Limb (tissue), 2 donors: ENCODE data around the gene PCNX3.
A peak's percentile ranks its signal among the peaks of the same experiment; 100 is the strongest.
"Not testable (repeated sequence)": the region's sequence is repeated elsewhere in the genome, so short reads cannot be mapped to it uniquely, and the experiment has no call there.

ENCODE experiments used
- DNase-seq, 2 donors: peaks; one replicate each; pipeline ENCODE4 v3.0.0-alpha.2; 2016; ENCODE audit errors: extremely low spot score in 2 of 2

The PCNX3 gene

GRCh38 chr11:65639228-65639597, 23.6 kb downstream of the PCNX3 start:
- DNase-seq: not testable (repeated sequence)

- no peak for DNase-seq
Measured at GRCh38 chr11:65639623-65640482, 24.3 kb downstream of the PCNX3 start.

GRCh38 chr11:65640483-65641296, 25.1 kb downstream of the PCNX3 start:
- DNase-seq: no peak

DNA sequence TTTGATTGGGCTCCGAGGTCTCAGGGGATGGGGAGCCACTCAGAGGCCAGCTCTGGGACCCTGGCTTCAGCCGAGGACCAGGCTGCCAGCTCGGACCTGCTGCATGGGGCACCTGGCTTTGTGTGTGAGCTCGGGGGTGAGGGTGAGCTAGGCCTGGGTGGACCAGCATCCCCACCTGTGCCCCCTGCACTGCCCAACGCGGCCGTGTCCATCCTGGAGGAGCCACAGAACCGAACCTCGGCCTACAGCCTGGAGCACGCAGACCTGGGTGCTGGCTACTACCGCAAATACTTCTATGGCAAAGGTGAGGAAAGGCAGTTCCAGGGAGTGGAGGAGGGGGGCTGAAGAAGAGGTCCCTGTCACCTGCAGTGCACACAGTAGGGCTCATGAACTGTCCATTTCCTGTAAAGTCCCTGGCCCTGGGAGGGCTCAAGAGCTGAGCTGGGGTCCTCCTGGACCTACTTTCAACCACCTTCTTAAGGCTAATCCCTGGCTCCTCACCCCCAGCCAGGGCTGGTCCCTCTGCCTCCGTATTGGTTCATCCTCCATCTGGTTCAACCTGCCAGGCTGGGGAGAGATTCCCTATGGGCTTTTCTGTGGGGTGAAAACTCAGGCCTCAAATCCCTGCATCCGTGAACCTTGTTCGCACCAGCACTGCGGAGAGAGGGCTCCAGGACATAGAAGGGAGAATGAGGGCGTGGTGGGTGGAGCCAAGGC, 25.9 kb downstream of the PCNX3 start:
- DNase-seq: no peak

DNA sequence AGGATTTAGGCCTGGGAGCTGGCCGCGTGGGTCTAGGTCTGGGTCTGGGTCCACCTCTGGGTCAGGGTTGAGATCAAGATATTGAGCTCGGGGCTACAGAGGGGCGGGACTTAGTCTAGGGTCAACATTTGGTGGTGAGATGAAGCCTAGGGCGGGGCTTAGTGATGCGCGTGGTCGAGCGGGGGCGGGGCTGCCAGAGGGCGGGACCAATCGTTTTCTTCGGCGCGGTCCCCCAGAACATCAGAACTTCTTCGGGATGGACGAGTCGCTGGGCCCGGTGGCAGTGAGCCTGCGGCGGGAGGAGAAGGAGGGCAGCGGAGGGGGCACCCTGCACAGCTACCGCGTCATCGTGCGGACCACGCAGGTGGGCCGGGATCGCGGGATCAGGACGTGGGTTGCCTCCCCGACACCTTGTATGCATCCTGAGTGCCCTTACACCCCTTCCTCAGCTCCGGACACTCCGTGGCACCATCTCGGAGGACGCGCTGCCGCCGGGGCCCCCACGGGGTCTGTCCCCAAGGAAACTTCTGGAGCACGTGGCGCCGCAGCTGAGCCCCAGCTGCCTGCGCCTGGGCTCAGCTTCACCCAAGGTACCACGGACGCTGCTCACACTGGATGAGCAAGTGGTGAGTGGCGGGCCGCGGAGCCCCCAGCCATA, 26.6 kb downstream of the PCNX3 start:
- no peak for DNase-seq

DNA sequence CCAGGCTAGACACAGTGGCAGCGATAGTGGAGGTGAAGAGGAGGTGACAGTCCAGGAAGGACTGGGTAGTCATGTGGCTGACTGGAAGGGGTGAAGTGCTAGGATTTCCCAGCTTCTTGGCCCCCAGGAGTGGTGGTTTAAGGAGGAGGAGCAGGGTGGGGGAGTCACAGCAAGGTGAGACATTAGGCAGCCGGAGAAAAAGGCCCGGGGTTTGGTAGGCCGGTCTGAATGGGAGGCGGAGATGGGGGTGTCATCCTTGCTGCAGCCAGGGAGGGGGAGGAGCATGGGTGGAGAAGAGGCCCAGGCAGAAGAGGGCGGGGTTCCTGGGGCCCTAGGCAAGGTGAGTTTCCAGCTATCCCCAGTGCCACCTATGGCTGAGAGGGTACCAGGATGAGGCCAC, 28.4 kb downstream of the PCNX3 start:
- no peak for DNase-seq

GRCh38 chr11:65644837-65645236, 29.3 kb downstream of the PCNX3 start:
- DNase-seq: no peak

GRCh38 chr11:65645710-65646109, 30.1 kb downstream of the PCNX3 start:
- DNase-seq: no peak

GRCh38 chr11:65646288-65646957, 30.8 kb downstream of the PCNX3 start:
- DNase-seq: no peak

- peak in 1 of 2 donors; percentile 71 for DNase-seq
Measured at GRCh38 chr11:65646958-65647701, 31.6 kb downstream of the PCNX3 start.

GRCh38 chr11:65648997-65649493, 33.5 kb downstream of the PCNX3 start:
- peak in 1 of 2 donors; percentile 26 for DNase-seq

DNA sequence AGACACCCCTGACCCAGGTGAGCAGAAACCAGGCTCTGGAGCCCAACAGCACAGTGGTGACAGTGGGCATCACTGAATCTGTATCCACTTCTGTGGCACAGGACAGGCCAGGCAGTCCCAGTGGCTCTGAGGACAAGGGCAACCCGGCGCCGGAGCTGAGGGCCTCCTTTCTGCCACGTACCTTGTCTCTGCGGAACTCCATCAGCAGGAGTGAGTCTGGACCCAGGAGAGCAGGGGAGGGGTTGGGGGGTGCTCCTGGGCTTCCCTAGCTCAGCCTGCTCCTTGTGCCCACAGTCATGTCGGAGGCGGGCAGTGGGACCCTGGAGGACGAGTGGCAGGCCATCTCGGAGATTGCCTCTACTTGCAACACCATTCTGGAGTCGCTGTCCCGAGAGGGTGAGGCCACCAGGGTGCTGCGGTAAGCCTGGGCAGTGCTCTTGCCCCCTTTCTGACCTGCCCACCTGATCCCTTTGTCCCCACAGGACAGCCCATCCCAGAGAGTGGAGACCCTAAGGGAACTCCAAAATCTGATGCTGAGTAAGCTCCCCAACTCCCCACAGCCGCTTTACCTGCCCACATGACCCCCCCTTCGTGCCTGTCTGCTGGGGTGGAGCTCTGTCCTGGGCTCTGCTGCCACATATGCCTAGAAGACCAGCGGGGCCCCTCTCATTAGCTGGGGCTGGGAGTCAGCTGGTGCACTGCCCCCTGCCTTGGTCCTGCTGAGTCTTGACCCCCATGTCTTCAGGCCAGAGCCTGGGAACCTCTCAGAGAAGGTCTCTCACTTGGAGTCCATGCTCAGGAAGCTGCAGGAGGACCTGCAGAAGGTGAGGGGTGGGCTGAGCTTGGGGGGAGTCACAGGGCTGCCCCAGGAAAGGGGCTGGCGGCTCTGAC, 34.3 kb downstream of the PCNX3 start:
- DNase-seq: peak in 1 of 2 donors; percentile 22

GRCh38 chr11:65650547-65651338, 35.2 kb downstream of the PCNX3 start:
- peak in 1 of 2 donors; percentile 33 for DNase-seq

GRCh38 chr11:65651339-65651588, 35.7 kb downstream of the PCNX3 start:
- peak in 1 of 2 donors; percentile 26 for DNase-seq

DNA sequence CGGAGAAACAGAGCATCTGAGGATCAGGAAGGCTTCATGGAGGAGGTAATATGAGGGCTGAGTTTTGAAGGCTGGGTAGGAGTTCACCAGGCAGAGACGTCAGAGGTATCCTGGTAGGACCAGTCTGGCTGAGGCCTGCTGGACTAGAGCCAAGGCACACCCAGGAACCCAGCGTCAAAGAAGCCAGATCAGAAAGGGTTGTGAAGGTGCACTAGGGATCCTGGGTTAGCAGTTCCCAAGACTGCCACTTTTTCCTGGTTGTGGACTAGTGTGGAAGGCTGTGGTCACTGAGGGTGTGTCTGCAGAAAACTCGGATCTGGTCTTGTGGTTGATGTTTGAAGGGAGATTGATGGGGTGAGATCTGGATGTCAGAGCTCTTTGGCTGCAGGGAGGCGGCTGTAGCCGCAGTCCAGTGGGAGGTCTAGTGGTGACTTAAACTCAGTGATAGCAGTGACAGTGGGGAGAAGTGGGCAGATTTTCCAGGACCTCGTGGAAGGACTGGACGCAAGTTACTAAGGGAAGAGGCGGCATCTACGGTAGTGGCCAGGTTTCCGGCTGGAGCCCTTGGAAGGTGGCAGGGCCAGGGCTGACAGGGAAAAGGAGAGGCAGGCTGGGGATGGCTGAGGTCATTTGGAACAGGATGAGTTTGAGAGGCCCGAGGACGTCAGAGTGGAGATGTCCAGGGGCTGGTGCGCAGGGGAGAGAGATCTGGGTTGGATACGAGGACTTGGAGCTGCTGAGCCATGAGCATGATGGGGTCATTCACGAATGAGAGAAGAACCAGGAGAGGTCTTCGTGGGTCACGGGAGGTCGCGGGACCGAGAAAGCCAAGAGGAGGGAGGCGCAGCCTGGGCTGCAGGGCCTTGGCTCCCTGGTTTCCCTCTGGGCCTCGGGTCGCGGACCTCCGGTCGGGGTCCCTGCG, 36.3 kb downstream of the PCNX3 start:
- peak in 1 of 2 donors; percentile 34 for DNase-seq

DNA sequence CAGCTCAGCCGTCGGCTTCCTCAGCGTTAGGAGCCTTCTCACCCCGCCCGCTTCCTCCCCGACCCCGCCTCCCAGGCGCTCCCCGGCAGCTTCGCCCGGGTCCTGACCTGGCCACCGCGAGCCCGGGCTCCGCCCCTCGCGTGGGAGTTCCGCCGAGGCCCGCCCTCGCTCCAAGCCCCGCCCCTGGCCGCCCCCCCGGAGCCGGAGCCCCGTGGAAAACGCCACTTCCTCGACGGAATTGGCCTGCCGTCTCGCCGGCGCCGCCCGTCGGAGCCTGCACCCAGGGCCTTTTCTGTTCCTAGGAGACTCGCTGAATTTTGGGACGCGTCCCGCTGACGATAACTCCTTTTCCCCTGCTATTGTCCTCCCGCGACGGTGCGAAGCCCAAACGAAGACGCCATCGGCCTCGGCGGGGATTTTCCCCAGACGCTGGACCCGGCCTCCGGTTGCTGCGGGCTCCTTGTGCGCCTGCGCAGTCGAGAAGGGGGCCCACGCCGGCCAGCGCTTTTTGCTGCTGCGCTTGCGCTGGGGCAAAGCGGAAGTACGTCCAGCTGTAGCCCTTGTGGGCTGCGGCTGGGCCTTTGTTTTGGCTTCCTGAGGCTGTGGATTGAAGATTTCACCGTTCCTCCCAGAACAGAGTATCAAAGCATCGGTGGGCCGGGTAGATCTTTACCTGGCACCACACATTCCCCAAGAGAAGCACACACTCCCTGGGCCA, 37.1 kb downstream of the PCNX3 start:
- peak; percentile 93 to 95 for DNase-seq
